GM23338 (cell line): ENCODE results near the gene NFATC1. TPM values are rescaled to one million over a fixed set of nuclear protein-coding genes. Genes with fewer than 3 reads are reported as not detected.

Experiments used
- ATAC-seq: fragments of 200-7000 bp; cut with Tn5 transposase; 3 replicates; pipeline ENCODE4 v1.9.1; 2020
- DNase-seq: peaks from one replicate; pipeline ENCODE4 v3.0.0-alpha.2; 2015; ENCODE audit warnings: low spot score
- H2AFZ ChIP-seq: fragments of 200-600 bp; sonication (generic); 2 replicates; pipeline ENCODE4 v1.8.0; 2016; ENCODE audit warnings: antibody characterized with exemption, mild to moderate bottlenecking, moderate library complexity
- H3F3A ChIP-seq: fragments of 200-600 bp; sonication (generic); replicated peaks from 2 replicates; pipeline ENCODE4 v1.8.0; 2017; ENCODE audit warnings: antibody characterized with exemption, mixed run types, low read depth
- H3K27ac ChIP-seq: fragments of 200-600 bp; sonication (generic); 2 replicates; pipeline ENCODE4 v1.6.1; 2016; ENCODE audit warnings: low read depth
- H3K27me3 ChIP-seq: fragments of 200-600 bp; sonication (generic); 2 replicates; pipeline ENCODE4 v1.8.0; 2016; ENCODE audit warnings: mild to moderate bottlenecking, mixed run types, moderate library complexity; ENCODE audit not compliant: insufficient read depth
- H3K36me3 ChIP-seq: fragments of 200-600 bp; sonication (generic); 2 replicates; pipeline ENCODE4 v1.8.0; 2016; ENCODE audit warnings: mild to moderate bottlenecking; ENCODE audit not compliant: insufficient read depth
- H3K4me1 ChIP-seq: fragments of 200-600 bp; sonication (generic); 2 replicates; pipeline ENCODE4 v1.8.0; 2016; ENCODE audit warnings: mild to moderate bottlenecking, moderate library complexity; ENCODE audit not compliant: insufficient read depth
- H3K4me2 ChIP-seq: fragments of 200-600 bp; sonication (generic); 2 replicates; pipeline ENCODE4 v1.7.1; 2017; ENCODE audit warnings: mixed run types
- H3K4me3 ChIP-seq: fragments of 200-600 bp; sonication (generic); 2 replicates; pipeline ENCODE4 v1.6.1; 2016; ENCODE audit warnings: mixed run types
- H3K79me2 ChIP-seq: fragments of 200-600 bp; sonication (generic); replicated peaks from 2 replicates; pipeline ENCODE4 v1.8.0; 2017; ENCODE audit warnings: mild to moderate bottlenecking; ENCODE audit not compliant: insufficient read depth
- H3K9me2 ChIP-seq: fragments of 200-600 bp; sonication (generic); 2 replicates; pipeline ENCODE4 v1.8.0; 2017; ENCODE audit not compliant: insufficient read depth
- H4K20me1 ChIP-seq: fragments of 200-600 bp; sonication (generic); replicated peaks from 2 replicates; pipeline ENCODE4 v1.8.0; 2017; ENCODE audit warnings: mild to moderate bottlenecking; ENCODE audit not compliant: insufficient read depth
- H3K27ac Mint-ChIP-seq: 2 replicates; pipeline ENCODE4 v1.8.0; 2020; ENCODE audit warnings: inconsistent platforms, mild to moderate bottlenecking, moderate library complexity, mixed read lengths
- H3K27me3 Mint-ChIP-seq: 3 replicates; pipeline ENCODE4 v1.8.0; 2022; ENCODE audit warnings: low read depth, mild to moderate bottlenecking, moderate library complexity, mixed read lengths, inconsistent platforms; ENCODE audit not compliant: insufficient read depth, poor library complexity
- H3K36me3 Mint-ChIP-seq: 3 replicates; pipeline ENCODE4 v1.8.0; 2021; ENCODE audit warnings: low read depth, mild to moderate bottlenecking, inconsistent platforms, moderate library complexity, mixed read lengths
- H3K4me1 Mint-ChIP-seq: 3 replicates; pipeline ENCODE4 v1.8.0; 2020; ENCODE audit warnings: mild to moderate bottlenecking, inconsistent platforms, mixed read lengths
- H3K4me3 Mint-ChIP-seq: 3 replicates; pipeline ENCODE4 v1.8.0; 2021; ENCODE audit warnings: moderate library complexity, mild to moderate bottlenecking, inconsistent platforms, mixed read lengths
- H3K9me3 Mint-ChIP-seq: 3 replicates; pipeline ENCODE4 v1.8.0; 2020; ENCODE audit warnings: moderate library complexity, mild to moderate bottlenecking, inconsistent platforms, mixed read lengths
- CREB1 ChIP-seq: fragments of 250-450 bp; sonication (Bioruptor Pico); IDR thresholded peaks from 2 replicates; pipeline ENCODE4 v1.5.0; 2020; ENCODE audit warnings: low read depth, mild to moderate bottlenecking, moderate library complexity
- ETS1 ChIP-seq: IDR thresholded peaks from 2 replicates; pipeline ENCODE4 v1.6.1; 2016; ENCODE audit warnings: antibody characterized with exemption
- EZH2 ChIP-seq: fragments of 200-600 bp; sonication (generic); IDR thresholded peaks from one replicate; pipeline ENCODE4 v1.8.0; 2017; ENCODE audit warnings: antibody characterized with exemption, mild to moderate bottlenecking, low read depth; ENCODE audit not compliant: unreplicated experiment
- EZH2phosphoT487 ChIP-seq: fragments of 200-600 bp; sonication (generic); IDR thresholded peaks from one replicate; pipeline ENCODE4 v1.8.1; 2018; ENCODE audit warnings: antibody characterized with exemption; ENCODE audit not compliant: unreplicated experiment
- JUNB ChIP-seq: IDR thresholded peaks from one replicate; pipeline ENCODE4 v1.6.1; 2016; ENCODE audit warnings: antibody characterized with exemption; ENCODE audit not compliant: unreplicated experiment
- NANOG ChIP-seq: IDR thresholded peaks from 2 replicates; pipeline ENCODE4 v1.6.1; 2016; ENCODE audit warnings: antibody characterized with exemption, borderline replicate concordance
- POLR2AphosphoS5 ChIP-seq: IDR thresholded peaks from 2 replicates; pipeline ENCODE4 v1.6.1; 2016; ENCODE audit warnings: antibody characterized with exemption, low read depth
- REST ChIP-seq: IDR thresholded peaks from one replicate; pipeline ENCODE4 v1.6.1; 2018; ENCODE audit warnings: antibody characterized with exemption; ENCODE audit not compliant: unreplicated experiment
- STAT1 ChIP-seq: IDR thresholded peaks from one replicate; pipeline ENCODE4 v1.6.1; 2016; ENCODE audit warnings: antibody characterized with exemption; ENCODE audit not compliant: unreplicated experiment
- ZNF114 ChIP-seq: fragments of 250-450 bp; sonication (Bioruptor Pico); IDR thresholded peaks from 2 replicates; pipeline ENCODE4 v1.5.0; 2020; ENCODE audit warnings: mild to moderate bottlenecking, moderate library complexity
- ZNF331 ChIP-seq: fragments of 250-450 bp; sonication (Bioruptor Pico); IDR thresholded peaks from 2 replicates; pipeline ENCODE4 v1.5.0; 2020; ENCODE audit warnings: low read depth, mild to moderate bottlenecking, moderate library complexity
- ZNF462 ChIP-seq: fragments of 250-450 bp; sonication (Bioruptor Pico); IDR thresholded peaks from 2 replicates; pipeline ENCODE4 v1.5.0; 2020; ENCODE audit warnings: mild to moderate bottlenecking, moderate library complexity
- polyA plus RNA-seq: library from polyadenylated mRNA; unstranded; fragments of >200 nt; fragmentation: Nextera tagmentation; extraction: Ambion mirVana; gene quantifications from 2 replicates; pipeline ENCODE4 v1.2.1, GENCODE V29; 2016
- total RNA-seq: library from RNA; depleted of rRNA; stranded (reverse); fragments of >200 nt; shearing (Covaris generic); gene quantifications from 2 replicates; pipeline ENCODE4 v1.2.3, GENCODE V29; 2014
- TF ChIP-seq, protein P1 (sequence below), 2 experiments: fragments of 200-600 bp in 1 of 2; sonication (generic) in 1 of 2; conservative IDR thresholded peaks; 2 replicates each; pipeline versions ENCODE4 v1.5.1 to v1.6.1; 2016 to 2017; ENCODE audit warnings: antibody characterized with exemption in 2 of 2, low read depth in 2 of 2, mild to moderate bottlenecking in 2 of 2, moderate library complexity in 1 of 2

The NFATC1 gene
- total and polyA plus RNA-seq, 2 experiments from 2014 or later, result 3.9 to 6.4 TPM

GRCh38 chr18:79406708-79407107 is 11.0 kb downstream of the NFATC1 start:
- Mint-ChIP-seq H3K4me3 (no peak overlapping the region), H3K27ac (no peak overlapping the region), H3K4me1 (peaks cover 22% of the 10 kb centered on the region), H3K36me3 (peaks cover 3% of the 10 kb centered on the region; the same call in 2 of the 3 replicates), H3K9me3 (no peaks in the 10 kb centered on the region), H3K27me3 (peaks cover 8% of the 10 kb centered on the region)
- Histone ChIP-seq H3F3A (0 out of 2 replicates have a peak, but pooled peaks cover 8% of the 10 kb centered on the region), H3K4me1 (0 out of 2 replicates have a peak, but pooled peaks cover 7% of the 10 kb centered on the region), H3K79me2 (no peaks in the 10 kb centered on the region), H3K36me3 (no peaks in the 10 kb centered on the region), H3K4me2 (no peak overlapping the region), H3K27me3 (no peaks in the 10 kb centered on the region), H3K27ac (no peak overlapping the region), H2AFZ (no peak overlapping the region), H3K4me3 (no peak overlapping the region), H3K9me2 (0 out of 2 replicates have a peak, but pooled peaks cover 4% of the 10 kb centered on the region), H4K20me1 (no peaks in the 10 kb centered on the region)
- DNase-seq, result no peak
- no peak for ATAC-seq
- TF ChIP-seq REST (no peak), POLR2AphosphoS5 (no peak), EZH2phosphoT487 (no peak), JUNB (no peak), NANOG (no peak), EZH2 (no peak), ETS1 (no peak), CREB1 (CRISPR knock-in tag) (no peak), ZNF114 (CRISPR knock-in tag) (no peak), ZNF331 (no peak), STAT1 (no peak), ZNF462 (no peak)
- TF ChIP-seq, protein P1, sequence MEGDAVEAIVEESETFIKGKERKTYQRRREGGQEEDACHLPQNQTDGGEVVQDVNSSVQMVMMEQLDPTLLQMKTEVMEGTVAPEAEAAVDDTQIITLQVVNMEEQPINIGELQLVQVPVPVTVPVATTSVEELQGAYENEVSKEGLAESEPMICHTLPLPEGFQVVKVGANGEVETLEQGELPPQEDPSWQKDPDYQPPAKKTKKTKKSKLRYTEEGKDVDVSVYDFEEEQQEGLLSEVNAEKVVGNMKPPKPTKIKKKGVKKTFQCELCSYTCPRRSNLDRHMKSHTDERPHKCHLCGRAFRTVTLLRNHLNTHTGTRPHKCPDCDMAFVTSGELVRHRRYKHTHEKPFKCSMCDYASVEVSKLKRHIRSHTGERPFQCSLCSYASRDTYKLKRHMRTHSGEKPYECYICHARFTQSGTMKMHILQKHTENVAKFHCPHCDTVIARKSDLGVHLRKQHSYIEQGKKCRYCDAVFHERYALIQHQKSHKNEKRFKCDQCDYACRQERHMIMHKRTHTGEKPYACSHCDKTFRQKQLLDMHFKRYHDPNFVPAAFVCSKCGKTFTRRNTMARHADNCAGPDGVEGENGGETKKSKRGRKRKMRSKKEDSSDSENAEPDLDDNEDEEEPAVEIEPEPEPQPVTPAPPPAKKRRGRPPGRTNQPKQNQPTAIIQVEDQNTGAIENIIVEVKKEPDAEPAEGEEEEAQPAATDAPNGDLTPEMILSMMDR (conservative IDR thresholded peaks at IDR 0.05; ENCODE audit: low read depth in 2 of 2), result no peak
